Measurements from ENCODE around the gene GSTK1.

The GSTK1 gene

GRCh38 chr7:143318661-143319060 lies 55.4 kb downstream of the GSTK1 start:
- no peaks in the 10 kb centered on the region for H3F3A ChIP-seq (ENCODE audit: insufficient read depth, low read length)
- H3K9me3 ChIP-seq (ENCODE audit: low read length), result no peaks in the 10 kb centered on the region
- TF ChIP-seq EZH2 (IDR thresholded peaks at IDR 0.05; ENCODE audit: borderline replicate concordance, low read length) (no peak), CTCF (IDR thresholded peaks at IDR 0.05; ENCODE audit: low read length) (no peak)
- H3K4me1 ChIP-seq (ENCODE audit: insufficient read depth, low read length, severe bottlenecking), result no peaks in the 10 kb centered on the region
- H3K4me2 ChIP-seq (ENCODE audit: low read length), result no peak overlapping the region
- H3K79me2 ChIP-seq (ENCODE audit: insufficient read depth, low read length), result no peaks in the 10 kb centered on the region
- H4K20me1 ChIP-seq (ENCODE audit: insufficient read depth, low read length), result no peaks in the 10 kb centered on the region
- no peak overlapping the region for H3K4me3 ChIP-seq (ENCODE audit: low read depth, low read length, poor library complexity, severe bottlenecking)
- no peak overlapping the region for H2AFZ ChIP-seq (ENCODE audit: low read length)
- H3K27me3 ChIP-seq (ENCODE audit: insufficient read depth, low read length), result no peaks in the 10 kb centered on the region
- no peaks in the 10 kb centered on the region for H3K9me2 ChIP-seq (ENCODE audit: low read depth, low read length)
- no peaks in the 10 kb centered on the region for H3K36me3 ChIP-seq (ENCODE audit: insufficient read depth, low read length)
- H3K9ac ChIP-seq (ENCODE audit: low read length), result no peak overlapping the region
- H3K27ac ChIP-seq (ENCODE audit: low read depth, low read length, poor library complexity, severe bottlenecking), result no peak overlapping the region

All from OCI-LY1 (cell line).